Heart left ventricle (tissue), 13 donors: ENCODE measurements around the gene COL1A1.

ENCODE experiments used
- CTCF ChIP-seq, 12 donors: fragments of 200-600 bp; sonication (generic) in 4 of 12; IDR thresholded peaks; one replicate each; pipeline versions ENCODE4 v1.5.0 to v1.8.0; 2018 to 2022; ENCODE audit warnings: antibody characterized with exemption in 12 of 12, mild to moderate bottlenecking in 5 of 12
- POLR2A ChIP-seq, 2 donors: fragments of 450-650 bp; IDR thresholded peaks; one replicate each; pipeline ENCODE4 v1.6.1; 2017; ENCODE audit warnings: antibody characterized with exemption in 2 of 2, mild to moderate bottlenecking in 2 of 2, moderate library complexity in 2 of 2
- donor health status: ischemic (EF 13 %, LVEDD 7.1; RV severe dilation, severe dysfunction).
- donor health status: DM: no; HTN: yes; CAD: no.
- donor health status: DM: no; HTN: no; CAD: no.
- donor health status: ischemic (EF 25% LVEDD 6.9; RV normal size, moderate dysfunction).
- donor health status: ischemic (EF 25% LVEDD 5.7; RV mildly dilated, moderate dysfunction).
- donor health status: ischemic (EF 35%, LVEDD 5.7; RV mildly dilated, moderate dysfunction).
- donor health status: nonischemic (EF 11% LVEDD 7.7; RV severe dilation, severe dysfunction).
- donor health status: DM: yes; HTN: yes; CAD: no.
- donor health status: PGD.
- donor health status: ischemic (EF 29% LVEDD 5.4; RV normal size, mild dysfunction).
- donor health status: nonischemic (EF 23%, LVEDD 6.1; RV moderate dilation, normal function).

GRCh38 chr17:50210240-50211225 lies 9.1 kb upstream of the COL1A1 start:
- TF ChIP-seq CTCF (IDR thresholded peaks at IDR 0.05), result no peak
- no peak for TF ChIP-seq POLR2A (IDR thresholded peaks at IDR 0.05)
